HFF-Myc (cell line): Measurements from ENCODE around the gene ANKRD28.

Experiments used
- DNase-seq: peaks from one replicate; pipeline ENCODE4 v3.0.0-alpha.2; 2011; ENCODE audit warnings: low read depth; ENCODE audit errors: extremely low read depth
- H3K4me3 ChIP-seq: replicated peaks from 2 replicates; pipeline ENCODE4 v1.5.1; 2011; ENCODE audit warnings: low read depth, mild to moderate bottlenecking, control low read depth, low read length
- CTCF ChIP-seq: IDR thresholded peaks from 2 replicates; pipeline ENCODE4 v1.5.1; 2012; ENCODE audit warnings: mild to moderate bottlenecking, low read depth, low read length, control low read depth; ENCODE audit errors: missing control alignments

The ANKRD28 gene

GRCh38 chr3:15804553-15805095 lies 6.8 kb upstream of the ANKRD28 start:
- no peak overlapping the region for H3K4me3 ChIP-seq
- DNase-seq: no peak
- TF ChIP-seq CTCF: no peak

GRCh38 chr3:15803921-15804320 lies 6.1 kb upstream of the ANKRD28 start:
- DNase-seq: no peak
- no peak for TF ChIP-seq CTCF
- H3K4me3 ChIP-seq: no peak overlapping the region

GRCh38 chr3:15801298-15801697 lies 3.5 kb upstream of the ANKRD28 start:
- no peak for TF ChIP-seq CTCF
- H3K4me3 ChIP-seq: no peak overlapping the region
- no peak for DNase-seq

DNA sequence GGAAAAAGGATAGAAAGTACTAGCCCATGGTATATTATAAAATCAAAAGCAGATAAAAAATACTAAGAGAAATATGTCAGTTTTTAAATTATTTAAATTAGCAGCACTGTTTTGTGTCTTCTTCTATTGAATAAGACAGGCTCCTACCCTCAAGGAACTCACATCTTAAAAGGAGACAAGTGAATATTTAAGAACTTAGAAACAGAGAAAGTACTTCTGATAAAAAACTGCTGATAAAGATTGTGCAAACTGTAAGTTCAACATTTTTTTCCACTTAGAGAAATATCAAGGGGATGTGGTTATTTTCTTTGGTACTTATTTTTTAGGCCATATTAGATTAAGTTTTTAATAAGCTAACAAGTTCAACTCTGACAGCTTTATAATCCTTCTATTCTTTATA lies 3.0 kb upstream of the ANKRD28 start:
- no peak overlapping the region for H3K4me3 ChIP-seq
- TF ChIP-seq CTCF: no peak
- no peak for DNase-seq

GRCh38 chr3:15800327-15800726 lies 2.5 kb upstream of the ANKRD28 start:
- no peak for TF ChIP-seq CTCF
- no peak overlapping the region for H3K4me3 ChIP-seq

GRCh38 chr3:15798533-15799245 lies 910 bp upstream of the ANKRD28 start:
- no peak for DNase-seq
- H3K4me3 ChIP-seq: no peak overlapping the region
- no peak for TF ChIP-seq CTCF

More at GRCh38 chr3:15800327-15800726, 2.5 kb upstream of the ANKRD28 start:
- no peak for DNase-seq
